ENCODE results near the gene KMT2B. TPM values are rescaled to one million over a fixed set of nuclear protein-coding genes. Genes with fewer than 3 reads are reported as not detected.

The KMT2B gene
- total and polyA plus RNA-seq, 2 experiments from 2014 or later = 15.8 to 49.8 TPM

DNA sequence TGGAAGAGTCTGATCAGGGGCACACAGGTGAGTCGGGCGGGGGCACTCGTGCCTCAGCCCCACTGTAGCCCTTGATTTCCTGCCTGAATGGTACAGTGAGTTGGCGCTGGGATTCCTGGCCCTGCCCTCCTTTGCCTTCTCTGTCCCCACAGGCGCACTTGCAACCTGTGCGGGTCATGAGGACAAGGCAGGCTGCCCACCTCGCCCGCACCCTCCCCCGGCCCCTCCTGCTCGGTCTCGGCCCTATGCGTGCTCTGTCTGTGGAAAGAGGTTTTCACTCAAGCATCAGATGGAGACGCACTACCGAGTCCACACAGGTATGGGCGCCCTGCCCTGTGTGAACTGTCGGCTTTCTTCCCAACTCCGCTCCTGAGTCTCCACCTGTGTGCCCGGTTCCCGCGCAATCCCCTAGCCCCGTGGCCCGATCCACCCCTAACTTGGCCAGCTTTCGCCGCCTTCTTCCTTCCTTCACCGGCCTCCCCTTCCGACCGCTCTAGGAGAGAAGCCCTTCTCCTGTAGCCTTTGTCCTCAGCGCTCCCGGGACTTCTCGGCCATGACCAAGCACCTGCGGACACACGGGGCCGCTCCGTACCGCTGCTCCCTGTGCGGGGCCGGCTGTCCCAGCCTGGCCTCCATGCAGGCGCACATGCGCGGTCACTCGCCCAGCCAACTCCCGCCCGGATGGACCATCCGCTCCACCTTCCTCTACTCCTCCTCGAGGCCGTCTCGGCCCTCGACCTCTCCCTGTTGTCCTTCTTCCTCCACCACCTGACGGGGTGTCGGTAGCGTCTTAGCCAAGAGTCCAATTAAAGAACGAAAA is 1.6 kb upstream of the KMT2B start:
- DNase-seq (ENCODE audit: low spot score) = peak; percentile 41
- Mint-ChIP-seq H3K36me3 (ENCODE audit: low read depth) (peaks cover 10% of the 10 kb centered on the region), H3K27me3 (ENCODE audit: insufficient read depth, low read depth, poor library complexity) (peaks cover 30% of the 10 kb centered on the region), H3K4me3 (peak overlapping the region; percentile 88), H3K27ac (peak overlapping the region; percentile 97), H3K4me1 (peaks cover 47% of the 10 kb centered on the region), H3K9me3 (no peaks in the 10 kb centered on the region; the same call in 2 of the 3 replicates)
- Histone ChIP-seq H3K27ac (ENCODE audit: low read depth) (peak overlapping the region; percentile 94), H3K4me3 (peak overlapping the region; percentile 85), H3K9me2 (ENCODE audit: insufficient read depth) (no peaks in the 10 kb centered on the region), H2AFZ (peak overlapping the region; percentile 88), H3F3A (replicated peaks; ENCODE audit: low read depth) (peaks cover 10% of the 10 kb centered on the region; the same call in 1 of the 2 replicates), H3K4me2 (peak overlapping the region; percentile 99), H3K79me2 (replicated peaks; ENCODE audit: insufficient read depth) (peaks cover 21% of the 10 kb centered on the region), H3K36me3 (ENCODE audit: insufficient read depth) (no peaks in the 10 kb centered on the region), H3K4me1 (ENCODE audit: insufficient read depth) (peaks cover 39% of the 10 kb centered on the region), H3K27me3 (ENCODE audit: insufficient read depth) (no peaks in the 10 kb centered on the region), H4K20me1 (replicated peaks; ENCODE audit: insufficient read depth) (peaks cover 11% of the 10 kb centered on the region)
- TF ChIP-seq, protein P1, sequence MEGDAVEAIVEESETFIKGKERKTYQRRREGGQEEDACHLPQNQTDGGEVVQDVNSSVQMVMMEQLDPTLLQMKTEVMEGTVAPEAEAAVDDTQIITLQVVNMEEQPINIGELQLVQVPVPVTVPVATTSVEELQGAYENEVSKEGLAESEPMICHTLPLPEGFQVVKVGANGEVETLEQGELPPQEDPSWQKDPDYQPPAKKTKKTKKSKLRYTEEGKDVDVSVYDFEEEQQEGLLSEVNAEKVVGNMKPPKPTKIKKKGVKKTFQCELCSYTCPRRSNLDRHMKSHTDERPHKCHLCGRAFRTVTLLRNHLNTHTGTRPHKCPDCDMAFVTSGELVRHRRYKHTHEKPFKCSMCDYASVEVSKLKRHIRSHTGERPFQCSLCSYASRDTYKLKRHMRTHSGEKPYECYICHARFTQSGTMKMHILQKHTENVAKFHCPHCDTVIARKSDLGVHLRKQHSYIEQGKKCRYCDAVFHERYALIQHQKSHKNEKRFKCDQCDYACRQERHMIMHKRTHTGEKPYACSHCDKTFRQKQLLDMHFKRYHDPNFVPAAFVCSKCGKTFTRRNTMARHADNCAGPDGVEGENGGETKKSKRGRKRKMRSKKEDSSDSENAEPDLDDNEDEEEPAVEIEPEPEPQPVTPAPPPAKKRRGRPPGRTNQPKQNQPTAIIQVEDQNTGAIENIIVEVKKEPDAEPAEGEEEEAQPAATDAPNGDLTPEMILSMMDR (conservative IDR thresholded peaks at IDR 0.05; ENCODE audit: low read depth in 2 of 2) = no peak
- TF ChIP-seq ZNF114 (CRISPR knock-in tag; IDR thresholded peaks at IDR 0.05) (no peak), EZH2phosphoT487 (IDR thresholded peaks at IDR 0.05; ENCODE audit: unreplicated experiment) (no peak), JUNB (IDR thresholded peaks at IDR 0.05; ENCODE audit: unreplicated experiment) (no peak), ZNF331 (CRISPR knock-in tag; IDR thresholded peaks at IDR 0.05; ENCODE audit: low read depth) (no peak), CREB1 (CRISPR knock-in tag; IDR thresholded peaks at IDR 0.05; ENCODE audit: low read depth) (no peak)
- TF ChIP-seq, protein P2, sequence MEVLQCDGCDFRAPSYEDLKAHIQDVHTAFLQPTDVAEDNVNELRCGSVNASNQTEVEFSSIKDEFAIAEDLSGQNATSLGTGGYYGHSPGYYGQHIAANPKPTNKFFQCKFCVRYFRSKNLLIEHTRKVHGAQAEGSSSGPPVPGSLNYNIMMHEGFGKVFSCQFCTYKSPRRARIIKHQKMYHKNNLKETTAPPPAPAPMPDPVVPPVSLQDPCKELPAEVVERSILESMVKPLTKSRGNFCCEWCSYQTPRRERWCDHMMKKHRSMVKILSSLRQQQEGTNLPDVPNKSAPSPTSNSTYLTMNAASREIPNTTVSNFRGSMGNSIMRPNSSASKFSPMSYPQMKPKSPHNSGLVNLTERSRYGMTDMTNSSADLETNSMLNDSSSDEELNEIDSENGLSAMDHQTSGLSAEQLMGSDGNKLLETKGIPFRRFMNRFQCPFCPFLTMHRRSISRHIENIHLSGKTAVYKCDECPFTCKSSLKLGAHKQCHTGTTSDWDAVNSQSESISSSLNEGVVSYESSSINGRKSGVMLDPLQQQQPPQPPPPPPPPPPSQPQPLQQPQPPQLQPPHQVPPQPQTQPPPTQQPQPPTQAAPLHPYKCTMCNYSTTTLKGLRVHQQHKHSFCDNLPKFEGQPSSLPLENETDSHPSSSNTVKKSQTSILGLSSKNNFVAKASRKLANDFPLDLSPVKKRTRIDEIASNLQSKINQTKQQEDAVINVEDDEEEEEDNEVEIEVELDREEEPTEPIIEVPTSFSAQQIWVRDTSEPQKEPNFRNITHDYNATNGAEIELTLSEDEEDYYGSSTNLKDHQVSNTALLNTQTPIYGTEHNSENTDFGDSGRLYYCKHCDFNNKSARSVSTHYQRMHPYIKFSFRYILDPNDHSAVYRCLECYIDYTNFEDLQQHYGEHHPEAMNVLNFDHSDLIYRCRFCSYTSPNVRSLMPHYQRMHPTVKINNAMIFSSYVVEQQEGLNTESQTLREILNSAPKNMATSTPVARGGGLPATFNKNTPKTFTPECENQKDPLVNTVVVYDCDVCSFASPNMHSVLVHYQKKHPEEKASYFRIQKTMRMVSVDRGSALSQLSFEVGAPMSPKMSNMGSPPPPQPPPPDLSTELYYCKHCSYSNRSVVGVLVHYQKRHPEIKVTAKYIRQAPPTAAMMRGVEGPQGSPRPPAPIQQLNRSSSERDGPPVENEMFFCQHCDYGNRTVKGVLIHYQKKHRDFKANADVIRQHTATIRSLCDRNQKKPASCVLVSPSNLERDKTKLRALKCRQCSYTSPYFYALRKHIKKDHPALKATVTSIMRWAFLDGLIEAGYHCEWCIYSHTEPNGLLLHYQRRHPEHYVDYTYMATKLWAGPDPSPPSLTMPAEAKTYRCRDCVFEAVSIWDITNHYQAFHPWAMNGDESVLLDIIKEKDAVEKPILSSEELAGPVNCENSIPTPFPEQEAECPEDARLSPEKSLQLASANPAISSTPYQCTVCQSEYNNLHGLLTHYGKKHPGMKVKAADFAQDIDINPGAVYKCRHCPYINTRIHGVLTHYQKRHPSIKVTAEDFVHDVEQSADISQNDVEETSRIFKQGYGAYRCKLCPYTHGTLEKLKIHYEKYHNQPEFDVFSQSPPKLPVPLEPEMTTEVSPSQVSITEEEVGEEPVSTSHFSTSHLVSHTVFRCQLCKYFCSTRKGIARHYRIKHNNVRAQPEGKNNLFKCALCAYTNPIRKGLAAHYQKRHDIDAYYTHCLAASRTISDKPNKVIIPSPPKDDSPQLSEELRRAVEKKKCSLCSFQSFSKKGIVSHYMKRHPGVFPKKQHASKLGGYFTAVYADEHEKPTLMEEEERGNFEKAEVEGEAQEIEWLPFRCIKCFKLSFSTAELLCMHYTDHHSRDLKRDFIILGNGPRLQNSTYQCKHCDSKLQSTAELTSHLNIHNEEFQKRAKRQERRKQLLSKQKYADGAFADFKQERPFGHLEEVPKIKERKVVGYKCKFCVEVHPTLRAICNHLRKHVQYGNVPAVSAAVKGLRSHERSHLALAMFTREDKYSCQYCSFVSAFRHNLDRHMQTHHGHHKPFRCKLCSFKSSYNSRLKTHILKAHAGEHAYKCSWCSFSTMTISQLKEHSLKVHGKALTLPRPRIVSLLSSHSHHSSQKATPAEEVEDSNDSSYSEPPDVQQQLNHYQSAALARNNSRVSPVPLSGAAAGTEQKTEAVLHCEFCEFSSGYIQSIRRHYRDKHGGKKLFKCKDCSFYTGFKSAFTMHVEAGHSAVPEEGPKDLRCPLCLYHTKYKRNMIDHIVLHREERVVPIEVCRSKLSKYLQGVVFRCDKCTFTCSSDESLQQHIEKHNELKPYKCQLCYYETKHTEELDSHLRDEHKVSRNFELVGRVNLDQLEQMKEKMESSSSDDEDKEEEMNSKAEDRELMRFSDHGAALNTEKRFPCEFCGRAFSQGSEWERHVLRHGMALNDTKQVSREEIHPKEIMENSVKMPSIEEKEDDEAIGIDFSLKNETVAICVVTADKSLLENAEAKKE (CRISPR knock-in tag; IDR thresholded peaks at IDR 0.05) = no peak
- TF ChIP-seq, protein P3, sequence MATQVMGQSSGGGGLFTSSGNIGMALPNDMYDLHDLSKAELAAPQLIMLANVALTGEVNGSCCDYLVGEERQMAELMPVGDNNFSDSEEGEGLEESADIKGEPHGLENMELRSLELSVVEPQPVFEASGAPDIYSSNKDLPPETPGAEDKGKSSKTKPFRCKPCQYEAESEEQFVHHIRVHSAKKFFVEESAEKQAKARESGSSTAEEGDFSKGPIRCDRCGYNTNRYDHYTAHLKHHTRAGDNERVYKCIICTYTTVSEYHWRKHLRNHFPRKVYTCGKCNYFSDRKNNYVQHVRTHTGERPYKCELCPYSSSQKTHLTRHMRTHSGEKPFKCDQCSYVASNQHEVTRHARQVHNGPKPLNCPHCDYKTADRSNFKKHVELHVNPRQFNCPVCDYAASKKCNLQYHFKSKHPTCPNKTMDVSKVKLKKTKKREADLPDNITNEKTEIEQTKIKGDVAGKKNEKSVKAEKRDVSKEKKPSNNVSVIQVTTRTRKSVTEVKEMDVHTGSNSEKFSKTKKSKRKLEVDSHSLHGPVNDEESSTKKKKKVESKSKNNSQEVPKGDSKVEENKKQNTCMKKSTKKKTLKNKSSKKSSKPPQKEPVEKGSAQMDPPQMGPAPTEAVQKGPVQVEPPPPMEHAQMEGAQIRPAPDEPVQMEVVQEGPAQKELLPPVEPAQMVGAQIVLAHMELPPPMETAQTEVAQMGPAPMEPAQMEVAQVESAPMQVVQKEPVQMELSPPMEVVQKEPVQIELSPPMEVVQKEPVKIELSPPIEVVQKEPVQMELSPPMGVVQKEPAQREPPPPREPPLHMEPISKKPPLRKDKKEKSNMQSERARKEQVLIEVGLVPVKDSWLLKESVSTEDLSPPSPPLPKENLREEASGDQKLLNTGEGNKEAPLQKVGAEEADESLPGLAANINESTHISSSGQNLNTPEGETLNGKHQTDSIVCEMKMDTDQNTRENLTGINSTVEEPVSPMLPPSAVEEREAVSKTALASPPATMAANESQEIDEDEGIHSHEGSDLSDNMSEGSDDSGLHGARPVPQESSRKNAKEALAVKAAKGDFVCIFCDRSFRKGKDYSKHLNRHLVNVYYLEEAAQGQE (IDR thresholded peaks at IDR 0.05; ENCODE audit: unreplicated experiment) = no peak
- peak; percentile 26 for ATAC-seq
